GM20000 (cell line): Measurements from ENCODE around the gene UBE2D4.

Source experiments
- DNase-seq: peaks from one replicate; pipeline ENCODE4 v3.0.0; 2012; ENCODE audit warnings: low spot score
- TF ChIP-seq, protein P1 (sequence below): IDR thresholded peaks from 2 replicates; pipeline ENCODE4 v1.5.1; 2012; ENCODE audit warnings: mild to moderate bottlenecking, control low read depth; ENCODE audit errors: extremely low read depth, missing control alignments

UBE2D4 gene

DNA sequence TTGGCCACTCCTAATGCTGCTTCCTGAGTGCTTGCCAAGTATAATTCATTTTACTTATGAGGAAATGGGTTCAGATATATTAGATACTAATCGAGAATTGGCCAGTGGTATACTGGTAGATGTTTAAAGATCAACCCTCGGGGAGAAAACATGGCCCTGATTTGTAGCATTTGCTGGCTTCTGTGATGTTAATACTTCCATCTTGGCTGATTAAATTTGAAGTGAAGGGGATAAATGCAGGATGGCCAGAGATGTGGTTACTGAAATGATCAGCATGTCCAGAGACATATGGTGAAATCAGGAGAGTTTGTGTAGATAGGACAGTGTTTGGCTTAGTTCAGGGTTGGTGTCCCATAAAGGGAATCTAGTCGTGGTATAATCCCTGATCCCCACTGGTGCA, 11.2 kb downstream of the UBE2D4 start:
- no peak for DNase-seq
- TF ChIP-seq, protein P1, sequence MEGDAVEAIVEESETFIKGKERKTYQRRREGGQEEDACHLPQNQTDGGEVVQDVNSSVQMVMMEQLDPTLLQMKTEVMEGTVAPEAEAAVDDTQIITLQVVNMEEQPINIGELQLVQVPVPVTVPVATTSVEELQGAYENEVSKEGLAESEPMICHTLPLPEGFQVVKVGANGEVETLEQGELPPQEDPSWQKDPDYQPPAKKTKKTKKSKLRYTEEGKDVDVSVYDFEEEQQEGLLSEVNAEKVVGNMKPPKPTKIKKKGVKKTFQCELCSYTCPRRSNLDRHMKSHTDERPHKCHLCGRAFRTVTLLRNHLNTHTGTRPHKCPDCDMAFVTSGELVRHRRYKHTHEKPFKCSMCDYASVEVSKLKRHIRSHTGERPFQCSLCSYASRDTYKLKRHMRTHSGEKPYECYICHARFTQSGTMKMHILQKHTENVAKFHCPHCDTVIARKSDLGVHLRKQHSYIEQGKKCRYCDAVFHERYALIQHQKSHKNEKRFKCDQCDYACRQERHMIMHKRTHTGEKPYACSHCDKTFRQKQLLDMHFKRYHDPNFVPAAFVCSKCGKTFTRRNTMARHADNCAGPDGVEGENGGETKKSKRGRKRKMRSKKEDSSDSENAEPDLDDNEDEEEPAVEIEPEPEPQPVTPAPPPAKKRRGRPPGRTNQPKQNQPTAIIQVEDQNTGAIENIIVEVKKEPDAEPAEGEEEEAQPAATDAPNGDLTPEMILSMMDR = no peak

DNA sequence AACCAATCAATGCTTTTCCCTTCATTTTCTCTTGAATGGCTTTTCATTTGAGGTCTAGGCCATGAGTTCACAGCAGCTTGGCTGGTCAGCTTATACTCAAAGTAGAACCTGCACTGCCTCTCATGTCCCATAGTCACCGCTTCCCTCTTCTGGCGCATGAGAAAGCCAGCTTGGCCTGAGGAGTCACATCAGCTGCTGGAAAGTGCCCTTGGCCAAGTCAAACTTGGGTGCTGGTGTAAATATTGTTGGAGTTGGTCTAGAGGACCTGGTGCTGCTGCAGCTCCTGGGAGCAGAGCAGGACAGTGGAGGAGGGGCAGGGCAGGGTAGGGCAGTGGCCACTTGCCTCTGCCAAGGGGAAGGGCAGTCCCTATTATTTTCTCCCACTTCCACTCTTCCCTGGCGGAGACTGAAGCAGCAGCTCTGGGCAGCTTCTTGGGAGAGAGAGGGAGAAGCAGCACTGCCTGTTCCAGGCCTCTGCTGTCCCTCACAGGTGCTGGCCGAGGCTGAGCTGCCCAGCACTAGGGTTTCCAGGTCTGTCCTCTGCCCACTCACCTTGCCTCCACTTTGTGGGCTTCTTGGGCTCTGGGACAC, 12.8 kb downstream of the UBE2D4 start:
- TF ChIP-seq, protein P1 = no peak
- DNase-seq = no peak

DNA sequence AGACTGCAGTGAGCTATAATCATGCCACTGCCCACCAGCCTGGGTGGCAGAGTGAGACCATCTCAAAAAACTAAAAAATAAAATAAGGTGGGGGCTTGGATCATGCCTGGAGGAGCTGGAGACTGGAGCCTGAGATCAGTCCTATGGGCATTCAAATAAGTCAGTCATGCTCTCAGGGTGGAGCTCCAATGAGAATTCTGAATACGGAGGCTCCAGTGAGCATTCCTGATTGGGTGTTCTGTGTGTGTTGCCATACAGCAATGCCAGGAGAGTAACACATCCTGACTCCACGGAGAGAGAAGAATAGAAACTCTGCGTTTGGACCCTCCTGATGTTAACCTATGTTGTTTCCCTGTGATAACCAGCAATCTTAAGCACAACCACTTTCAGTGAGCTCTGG, 16.0 kb downstream of the UBE2D4 start:
- TF ChIP-seq, protein P1 = no peak
- no peak for DNase-seq

DNA sequence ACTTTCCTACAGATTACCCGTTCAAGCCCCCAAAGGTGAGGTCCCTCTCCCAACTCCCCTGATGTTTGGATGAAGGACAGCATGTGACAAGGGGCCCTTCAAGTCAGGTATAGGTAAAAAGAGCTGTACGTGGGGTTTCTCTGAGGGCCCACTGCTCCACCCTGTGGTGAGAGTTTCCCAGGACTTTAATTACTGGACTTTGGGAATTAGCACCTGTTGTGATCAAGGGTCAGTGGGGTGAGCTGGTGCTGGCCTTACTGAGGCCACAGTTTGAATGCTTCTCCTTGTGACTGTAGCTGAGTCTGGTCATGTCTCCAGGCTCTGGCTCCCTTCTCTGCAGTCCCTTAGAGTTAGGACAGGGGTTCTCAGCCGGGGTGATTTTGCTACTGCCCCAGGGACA, 16.8 kb downstream of the UBE2D4 start:
- TF ChIP-seq, protein P1 = no peak
- no peak for DNase-seq

DNA sequence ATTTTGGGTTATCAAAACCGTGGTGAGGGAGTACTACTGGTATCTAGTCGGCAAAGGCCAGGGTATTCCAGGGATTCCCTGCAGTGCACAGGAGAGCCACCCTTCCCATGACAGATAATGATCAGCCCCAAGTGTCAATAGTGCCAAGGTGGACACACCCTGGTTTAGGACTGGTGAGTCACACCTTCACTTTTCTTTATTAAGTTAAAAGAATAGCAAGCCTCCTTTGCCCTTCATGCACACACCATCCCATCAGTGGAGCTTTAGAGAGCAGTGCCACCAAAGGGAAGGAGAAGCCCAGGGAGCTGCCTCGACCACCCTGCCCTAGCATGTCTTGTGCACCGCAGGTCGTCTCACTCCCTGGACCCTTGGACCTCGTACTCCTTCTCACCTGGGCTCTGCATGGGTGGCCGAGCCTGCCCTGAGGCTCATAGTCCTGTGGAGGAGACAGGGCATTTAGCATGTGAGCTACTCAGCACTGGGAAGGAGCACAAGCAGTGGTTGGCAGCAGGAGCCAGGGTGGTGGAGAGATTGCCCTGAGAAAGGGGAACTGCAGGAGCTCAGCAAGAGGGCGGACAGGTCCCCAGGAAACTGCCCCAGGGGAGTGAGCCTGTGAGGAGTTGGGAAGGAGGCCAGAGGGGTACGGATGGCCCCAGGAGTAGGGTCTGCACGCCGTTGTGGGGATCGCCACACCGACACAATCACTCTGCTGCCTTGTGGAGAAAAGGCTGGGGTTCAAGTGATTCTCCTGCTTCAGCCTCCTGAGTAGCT, 17.4 kb downstream of the UBE2D4 start:
- no peak for DNase-seq
- TF ChIP-seq, protein P1 = no peak

DNA sequence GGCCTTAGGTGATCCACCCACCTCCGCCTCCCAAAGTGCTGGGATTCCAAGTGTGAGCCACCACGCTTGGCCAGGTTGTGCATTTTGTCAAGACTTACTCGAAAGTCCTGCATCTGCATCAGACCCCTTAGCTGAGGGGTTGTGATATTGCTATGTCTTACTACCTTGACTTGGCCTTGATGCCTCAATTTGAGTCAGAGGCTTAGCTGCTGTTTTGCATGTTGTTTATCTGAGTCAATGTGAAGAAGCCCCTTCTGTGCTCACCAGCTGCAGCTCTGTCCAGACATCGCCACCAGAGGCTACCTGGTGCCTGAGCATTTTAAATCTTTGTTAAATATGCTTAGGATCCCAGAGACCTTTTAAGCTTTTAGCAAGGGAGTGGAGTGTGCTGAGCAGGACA, 18.1 kb downstream of the UBE2D4 start:
- TF ChIP-seq, protein P1 = no peak
- no peak for DNase-seq

DNA sequence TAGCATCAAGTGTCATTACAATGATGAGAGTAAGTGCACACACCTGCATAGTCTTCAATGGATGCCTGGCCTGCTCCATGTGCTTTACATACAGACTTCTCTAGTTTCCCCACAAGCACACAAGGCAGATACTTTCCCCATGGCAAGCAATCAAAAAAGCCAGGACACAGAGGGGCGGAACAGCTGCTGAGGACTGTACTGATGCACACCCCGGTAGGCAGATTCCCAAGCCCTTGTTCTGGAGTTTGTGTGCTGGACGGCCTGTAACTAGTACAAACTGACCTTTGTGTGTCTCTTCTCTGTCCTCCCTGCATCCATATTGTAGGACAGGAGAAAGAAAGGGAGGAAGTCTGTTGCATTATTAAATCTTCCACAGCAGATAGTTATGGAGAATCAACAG, 25.8 kb downstream of the UBE2D4 start:
- TF ChIP-seq, protein P1 = no peak
- no peak for DNase-seq
